ENCODE data around the gene NKAIN4.

Gene NKAIN4

DNA sequence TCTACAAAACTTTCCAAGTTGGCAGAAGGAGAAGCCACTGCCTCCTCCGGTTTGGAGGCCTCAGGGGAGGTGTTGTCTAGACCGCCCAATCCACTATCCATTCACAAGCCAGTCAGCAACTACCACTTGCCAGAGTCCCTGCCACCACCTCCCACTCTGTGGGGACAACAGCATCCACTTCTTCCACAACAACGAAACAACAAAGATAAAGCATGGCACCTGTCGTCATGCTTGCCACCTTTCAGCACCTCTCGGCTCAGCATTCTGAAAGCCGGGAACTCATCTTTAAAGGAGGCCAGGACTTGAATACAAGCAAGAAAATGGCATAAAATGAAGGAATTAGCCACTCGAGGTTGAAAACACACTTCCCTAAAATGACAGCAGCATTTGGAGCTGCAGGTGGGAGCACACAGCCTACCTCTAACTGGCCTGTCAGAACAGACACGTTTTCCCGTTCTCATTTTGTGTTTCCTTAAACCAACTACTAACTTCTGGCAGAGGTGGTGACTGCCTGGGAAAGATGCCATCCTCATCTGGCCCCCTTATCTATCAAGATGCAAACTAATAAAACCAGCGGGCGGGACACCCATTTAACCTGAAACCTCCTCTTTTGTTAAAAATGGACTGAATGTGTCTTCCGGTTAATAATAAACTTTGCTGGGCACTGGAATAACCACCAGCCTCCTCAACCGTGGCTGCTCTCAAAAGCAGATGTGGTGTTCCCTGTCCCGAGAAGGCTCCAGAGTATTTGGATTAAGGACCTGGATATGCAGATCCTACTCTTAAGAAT, 60.1 kb downstream of the NKAIN4 start:
- DNase-seq (ENCODE audit: low read depth) = no peak

GRCh38 chr20:63192721-63193120, 61.5 kb downstream of the NKAIN4 start:
- DNase-seq (ENCODE audit: low read depth) = no peak

- DNase-seq (ENCODE audit: low read depth) = no peak
Observed at GRCh38 chr20:63191400-63191799, 62.9 kb downstream of the NKAIN4 start.

- DNase-seq (ENCODE audit: low read depth) = no peak
Observed at GRCh38 chr20:63190828-63191227, 63.4 kb downstream of the NKAIN4 start.

Data from HS-5 (cell line).